ENCODE results near the gene SERPINH1. TPM values are rescaled to one million over a fixed set of nuclear protein-coding genes. Genes with fewer than 3 reads are reported as not detected.

Gene SERPINH1
- total RNA-seq, 4 donors from 2014 or later, result 149 to 226 (median 173) TPM

GRCh38 chr11:75572744-75573143 lies 10.7 kb downstream of the SERPINH1 start:
- no peak for TF ChIP-seq CTCF (IDR thresholded peaks at IDR 0.05; ENCODE audit: low read depth)

- TF ChIP-seq CTCF (IDR thresholded peaks at IDR 0.05; ENCODE audit: low read depth), result no peak
These were observed 12.9 kb downstream of the SERPINH1 start for GRCh38 chr11:75574698-75575602.

- TF ChIP-seq CTCF (IDR thresholded peaks at IDR 0.05; ENCODE audit: low read depth), result no peak
These were observed 14.0 kb downstream of the SERPINH1 start for GRCh38 chr11:75576017-75576416.

GRCh38 chr11:75576499-75576918 lies 14.5 kb downstream of the SERPINH1 start:
- no peak for TF ChIP-seq CTCF (IDR thresholded peaks at IDR 0.05; ENCODE audit: low read depth)

- TF ChIP-seq CTCF (IDR thresholded peaks at IDR 0.05; ENCODE audit: low read depth), result no peak
These were observed 15.2 kb downstream of the SERPINH1 start for GRCh38 chr11:75577207-75577606.

- TF ChIP-seq CTCF (IDR thresholded peaks at IDR 0.05; ENCODE audit: low read depth), result no peak
These were observed 16.9 kb downstream of the SERPINH1 start for GRCh38 chr11:75578977-75579376.

- TF ChIP-seq CTCF (IDR thresholded peaks at IDR 0.05; ENCODE audit: low read depth), result no peak
These were observed 17.8 kb downstream of the SERPINH1 start for GRCh38 chr11:75579841-75580240.
